GM21717 (cell line): ENCODE results near the gene OBI1.
A peak's percentile ranks its signal among the peaks of the same experiment; 100 is the strongest.

Experiments used
- ATAC-seq: cut with Tn5 transposase; IDR thresholded peaks from one replicate; pipeline ENCODE4 v1.9.1; 2021; ENCODE audit warnings: mild to moderate bottlenecking, moderate library complexity; ENCODE audit not compliant: unreplicated experiment

The OBI1 gene, protein sequence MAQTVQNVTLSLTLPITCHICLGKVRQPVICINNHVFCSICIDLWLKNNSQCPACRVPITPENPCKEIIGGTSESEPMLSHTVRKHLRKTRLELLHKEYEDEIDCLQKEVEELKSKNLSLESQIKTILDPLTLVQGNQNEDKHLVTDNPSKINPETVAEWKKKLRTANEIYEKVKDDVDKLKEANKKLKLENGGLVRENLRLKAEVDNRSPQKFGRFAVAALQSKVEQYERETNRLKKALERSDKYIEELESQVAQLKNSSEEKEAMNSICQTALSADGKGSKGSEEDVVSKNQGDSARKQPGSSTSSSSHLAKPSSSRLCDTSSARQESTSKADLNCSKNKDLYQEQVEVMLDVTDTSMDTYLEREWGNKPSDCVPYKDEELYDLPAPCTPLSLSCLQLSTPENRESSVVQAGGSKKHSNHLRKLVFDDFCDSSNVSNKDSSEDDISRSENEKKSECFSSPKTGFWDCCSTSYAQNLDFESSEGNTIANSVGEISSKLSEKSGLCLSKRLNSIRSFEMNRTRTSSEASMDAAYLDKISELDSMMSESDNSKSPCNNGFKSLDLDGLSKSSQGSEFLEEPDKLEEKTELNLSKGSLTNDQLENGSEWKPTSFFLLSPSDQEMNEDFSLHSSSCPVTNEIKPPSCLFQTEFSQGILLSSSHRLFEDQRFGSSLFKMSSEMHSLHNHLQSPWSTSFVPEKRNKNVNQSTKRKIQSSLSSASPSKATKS

DNA sequence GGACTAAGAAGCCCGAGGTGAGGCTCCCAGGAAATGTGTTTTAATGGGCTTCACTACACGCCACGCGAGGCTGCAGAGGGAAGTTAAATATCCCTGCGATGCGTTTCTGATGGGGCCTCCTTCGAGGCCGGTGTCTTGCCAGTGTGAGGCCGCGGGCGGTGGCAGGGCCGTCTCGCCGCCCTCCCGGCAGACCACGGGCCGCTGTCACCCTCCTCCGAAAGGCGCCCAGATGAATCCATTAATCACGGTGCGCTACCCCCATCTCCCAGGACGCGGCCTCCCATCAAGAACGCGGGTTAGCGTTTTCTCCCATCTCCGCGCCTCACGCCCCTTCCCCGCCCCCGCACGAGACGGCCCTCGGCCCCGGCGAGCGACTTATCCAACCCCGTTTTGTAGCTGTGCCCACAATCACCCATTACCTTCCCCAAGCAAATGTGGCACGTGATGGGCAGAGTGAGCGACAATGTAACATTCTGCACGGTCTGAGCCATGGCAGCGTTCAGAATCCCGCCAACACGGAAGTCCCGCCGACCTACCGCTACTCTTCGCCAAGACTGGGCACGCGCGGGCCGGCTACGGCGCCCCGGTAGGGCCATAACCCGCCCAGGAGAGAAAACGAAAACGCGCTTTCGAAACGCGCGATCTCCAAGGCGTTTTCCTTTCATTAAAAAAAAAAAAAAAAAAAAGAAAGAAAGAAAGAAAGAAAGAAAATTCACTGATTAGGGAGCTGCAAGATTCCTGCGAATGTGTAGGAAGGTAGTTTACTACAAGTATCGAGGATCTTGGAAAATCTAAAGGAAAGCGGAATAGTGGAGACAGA is at the start of gene OBI1:
OBI1 (minus strand) TSS at position 526 of the 820 bp plus-strand sequence; CDS start at position 491, 35 bp downstream.
- ATAC-seq: peak; percentile 85

DNA sequence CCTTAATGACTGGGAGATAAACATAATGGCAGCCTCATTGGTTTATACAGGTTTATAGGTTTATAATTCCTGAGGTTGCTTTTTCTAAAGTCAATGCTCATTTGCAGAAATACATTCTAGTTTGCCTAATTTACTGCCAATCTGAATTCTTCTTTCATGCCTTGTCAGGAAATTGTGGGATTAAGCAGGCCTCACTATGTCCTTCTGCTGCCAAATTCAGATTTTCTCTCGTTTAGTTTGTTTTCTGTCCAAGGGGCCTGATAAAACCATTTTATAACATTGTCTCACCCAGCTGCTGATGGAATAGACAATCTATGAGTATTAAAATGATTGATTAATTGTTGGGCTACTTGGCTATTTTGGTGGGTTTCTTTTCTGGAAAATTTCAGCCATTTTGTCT is 42.4 kb upstream of the OBI1 start:
- no peak for ATAC-seq

DNA sequence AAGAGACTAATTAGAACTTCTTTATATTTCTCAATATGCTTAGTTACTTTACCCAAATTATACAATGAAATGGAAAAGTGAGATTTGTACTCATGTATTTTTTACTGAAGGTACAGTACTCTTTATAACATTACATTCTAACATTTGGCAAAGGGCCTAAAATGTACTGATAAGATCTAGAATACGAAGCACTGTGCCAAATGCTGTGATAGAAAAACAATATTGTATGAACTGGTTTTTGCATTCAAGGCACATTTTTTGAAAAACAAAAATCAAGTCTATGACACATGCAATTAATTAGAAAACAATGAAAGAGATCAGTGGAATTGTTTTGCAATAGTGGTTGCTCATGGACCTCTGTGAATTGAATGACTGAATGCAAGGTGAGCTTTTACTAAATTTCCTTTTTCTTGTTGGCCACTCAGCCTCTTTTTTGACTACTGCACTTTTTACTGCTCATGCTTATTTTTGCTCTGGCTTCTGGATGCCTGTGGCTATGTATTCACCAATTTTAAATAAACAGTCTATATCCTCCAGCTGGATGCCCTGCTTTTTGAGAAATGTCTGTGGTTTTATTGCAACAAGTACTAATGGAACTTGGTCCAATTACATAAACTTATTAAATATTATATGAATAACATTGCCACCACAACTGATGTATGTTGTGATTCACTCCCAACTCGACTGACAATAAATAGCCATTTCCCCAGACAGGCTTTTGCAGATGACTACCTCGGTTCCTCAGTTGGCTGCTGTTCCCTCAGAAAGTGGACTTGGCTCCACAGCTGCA is 41.4 kb upstream of the OBI1 start:
- ATAC-seq: no peak

DNA sequence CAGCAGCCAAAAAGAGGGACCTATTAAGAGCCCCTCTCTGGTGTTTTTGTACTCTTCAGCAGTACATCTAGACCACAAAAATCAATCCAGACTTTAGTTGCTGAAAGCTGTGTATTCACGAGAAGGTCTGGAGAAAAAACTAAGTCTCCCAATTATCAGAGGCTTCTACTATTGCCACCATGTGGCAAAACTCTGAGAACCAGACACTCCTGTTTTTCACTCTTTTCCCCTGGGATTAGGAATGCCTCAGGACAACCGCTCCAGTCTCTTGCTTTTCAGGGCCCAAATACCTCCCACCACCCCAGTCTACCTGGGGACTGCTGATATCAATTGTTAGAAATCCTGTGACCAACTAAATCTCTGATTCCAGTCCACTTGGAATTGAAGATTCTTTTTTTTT is 30.1 kb upstream of the OBI1 start:
- ATAC-seq: no peak

DNA sequence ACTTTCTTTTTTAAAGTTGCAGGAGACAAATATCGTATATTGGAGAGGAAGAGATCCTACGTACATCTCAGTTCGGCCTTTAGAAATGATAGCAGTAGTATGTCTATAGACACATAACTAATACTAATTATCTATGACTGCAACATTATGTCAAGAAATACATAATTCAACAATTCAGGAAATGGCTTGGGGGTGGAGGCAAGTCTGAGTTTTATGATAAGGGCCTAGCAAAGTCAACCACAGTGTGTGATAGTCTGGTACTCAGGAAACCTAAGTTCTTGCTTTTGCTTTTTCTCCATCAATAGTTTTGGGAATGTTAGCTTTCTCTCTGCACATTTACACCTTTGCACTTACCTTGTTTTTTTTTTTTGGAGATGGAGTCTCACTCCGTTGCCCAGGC is 27.5 kb upstream of the OBI1 start:
- ATAC-seq: no peak

DNA sequence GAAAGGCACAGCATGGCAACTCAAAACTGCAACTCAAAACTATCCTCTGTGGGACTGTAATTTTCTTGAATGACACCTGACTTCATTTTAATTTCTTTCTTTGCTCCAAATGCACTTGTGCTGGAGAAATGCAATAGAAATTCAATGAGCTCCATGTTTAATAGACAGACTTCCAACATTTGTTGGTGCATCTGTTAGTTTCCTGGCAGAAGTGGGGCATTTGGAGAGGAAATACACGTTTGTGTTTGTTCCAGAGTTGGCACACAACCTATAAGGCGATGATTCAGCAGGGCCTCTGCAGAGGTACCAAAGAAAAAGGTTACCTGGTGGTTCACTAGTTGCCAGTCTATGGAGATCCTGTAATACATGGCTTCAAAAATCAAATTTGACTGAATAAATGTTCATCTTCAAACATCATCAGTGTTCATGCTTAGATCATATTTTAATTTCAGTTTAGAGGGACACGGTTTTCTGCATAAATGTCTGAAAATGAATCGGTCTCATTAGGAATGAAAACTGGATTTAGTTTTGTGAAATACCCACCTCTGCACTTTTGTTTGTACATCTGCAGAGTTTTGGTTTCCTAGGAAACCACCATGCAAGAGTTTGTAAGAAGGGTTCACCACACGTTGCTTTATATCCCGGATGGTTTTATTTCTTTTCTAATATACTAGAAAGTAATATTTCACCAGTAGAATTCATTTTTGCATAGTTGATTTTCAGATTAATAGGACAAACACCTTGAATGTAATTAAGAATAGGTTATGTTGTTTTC is 21.8 kb upstream of the OBI1 start:
- ATAC-seq: no peak

DNA sequence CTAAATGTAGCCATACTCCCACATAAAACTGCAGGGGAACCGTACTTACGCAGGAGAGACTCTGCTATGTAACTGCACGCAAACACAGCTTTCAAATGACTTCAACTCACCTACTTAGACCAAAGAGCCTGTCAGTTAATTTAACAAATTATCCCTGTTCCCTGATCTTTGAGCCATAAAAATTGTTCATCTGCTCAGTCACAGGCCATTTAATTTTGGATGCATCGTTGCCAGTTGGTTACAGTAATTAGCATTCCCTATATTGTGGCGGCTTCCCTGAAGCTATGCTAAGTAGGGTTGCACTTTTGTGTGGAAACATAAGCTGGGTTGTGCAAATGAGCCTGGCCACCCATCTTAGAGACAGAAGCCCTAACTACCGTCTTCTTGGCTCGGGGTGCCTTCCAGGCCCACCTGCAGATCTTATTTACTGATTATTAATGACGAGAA is 21.2 kb upstream of the OBI1 start:
- no peak for ATAC-seq

DNA sequence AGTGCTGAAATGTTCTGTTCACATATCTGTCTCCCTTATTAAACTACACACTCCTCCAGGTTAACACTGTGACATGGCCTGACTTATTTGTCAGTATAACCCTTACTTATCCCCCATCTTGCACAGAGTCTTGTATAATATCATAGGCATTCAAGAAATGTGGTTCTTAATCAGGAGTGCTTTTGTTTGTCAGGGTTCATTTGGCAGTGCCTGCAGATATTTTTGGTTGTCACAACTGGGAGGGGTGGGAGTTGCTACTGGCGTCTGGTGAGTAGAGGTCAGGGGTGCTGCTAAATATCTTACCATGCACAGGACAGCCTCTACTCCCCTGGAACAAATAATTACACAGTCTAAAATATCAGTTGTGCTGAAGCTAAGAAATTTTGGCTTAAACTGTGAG is 20.4 kb upstream of the OBI1 start:
- no peak for ATAC-seq

DNA sequence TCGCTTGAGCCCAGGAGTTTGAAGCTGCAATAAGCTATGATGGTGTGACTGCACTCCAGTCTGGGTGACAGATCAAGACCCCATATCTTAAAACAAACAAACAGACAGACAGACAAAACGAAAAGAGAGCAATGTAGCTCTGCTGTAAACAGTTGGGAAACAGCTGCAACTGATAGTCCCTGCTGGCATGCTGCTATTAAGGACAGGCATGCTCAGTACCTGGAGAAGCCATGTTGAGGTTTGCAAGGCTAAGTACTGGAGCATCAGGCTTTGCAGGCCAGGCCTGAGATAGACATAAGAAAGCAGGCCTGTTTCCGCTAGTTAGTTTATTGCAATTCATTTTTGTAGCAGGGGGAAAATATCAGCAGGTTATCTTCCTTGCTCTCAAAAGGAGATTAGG is 16.2 kb upstream of the OBI1 start:
- ATAC-seq: no peak

DNA sequence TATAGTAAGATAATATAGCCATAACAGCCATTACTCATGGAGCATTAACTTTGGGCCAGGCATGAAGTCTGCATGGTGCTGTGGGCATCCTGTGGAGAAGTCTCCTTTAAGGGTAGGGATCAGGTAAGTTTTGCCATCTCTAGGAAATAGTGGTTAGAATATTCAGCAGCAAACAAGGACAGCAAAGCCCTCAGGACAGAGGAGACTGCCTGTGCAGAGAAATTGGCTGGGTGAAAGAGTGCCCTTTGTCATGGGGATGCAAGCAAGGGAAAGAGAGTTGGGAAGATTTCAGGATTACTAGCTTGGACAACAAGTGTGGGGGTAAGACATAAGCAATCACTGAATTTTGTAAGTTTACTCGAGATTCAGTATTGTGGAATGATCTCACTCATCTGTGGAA is 15.7 kb upstream of the OBI1 start:
- ATAC-seq: no peak

DNA sequence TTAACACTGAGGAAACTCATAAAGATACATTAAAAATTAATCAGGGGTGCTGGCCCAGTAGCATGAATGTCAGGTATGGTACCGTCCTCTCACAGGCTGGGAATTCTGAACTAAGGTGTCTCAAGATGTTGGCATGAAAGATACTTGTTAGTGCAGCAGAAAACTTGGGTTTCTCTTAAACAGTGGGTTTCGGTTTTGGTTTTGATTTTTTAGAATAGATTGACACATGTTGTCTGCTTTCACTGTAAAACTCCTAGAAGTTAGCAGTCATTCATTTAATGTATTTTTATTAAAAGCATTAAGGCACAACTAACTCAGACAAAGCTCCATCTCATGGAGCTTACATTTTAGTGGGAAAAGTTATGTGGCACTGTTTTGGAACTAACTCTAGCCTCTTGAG is 3.5 kb upstream of the OBI1 start:
- no peak for ATAC-seq

DNA sequence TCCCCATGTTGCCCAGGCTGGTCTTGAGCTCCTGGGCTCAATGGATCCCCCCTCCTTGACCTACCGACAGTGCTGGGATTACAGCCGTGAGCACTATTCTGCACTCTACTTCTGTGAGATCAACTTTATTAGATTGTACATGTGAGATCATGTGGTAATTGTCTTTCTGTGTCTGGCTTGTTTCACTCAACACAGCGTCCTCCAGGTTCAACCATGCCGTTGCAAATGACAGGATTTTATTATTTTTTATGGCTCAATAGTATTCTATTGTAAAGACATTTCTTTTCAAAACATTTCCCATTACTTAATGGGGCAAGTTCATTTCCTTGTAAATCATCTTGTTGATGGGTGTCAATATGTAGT is 1.5 kb upstream of the OBI1 start:
- ATAC-seq: no peak

DNA sequence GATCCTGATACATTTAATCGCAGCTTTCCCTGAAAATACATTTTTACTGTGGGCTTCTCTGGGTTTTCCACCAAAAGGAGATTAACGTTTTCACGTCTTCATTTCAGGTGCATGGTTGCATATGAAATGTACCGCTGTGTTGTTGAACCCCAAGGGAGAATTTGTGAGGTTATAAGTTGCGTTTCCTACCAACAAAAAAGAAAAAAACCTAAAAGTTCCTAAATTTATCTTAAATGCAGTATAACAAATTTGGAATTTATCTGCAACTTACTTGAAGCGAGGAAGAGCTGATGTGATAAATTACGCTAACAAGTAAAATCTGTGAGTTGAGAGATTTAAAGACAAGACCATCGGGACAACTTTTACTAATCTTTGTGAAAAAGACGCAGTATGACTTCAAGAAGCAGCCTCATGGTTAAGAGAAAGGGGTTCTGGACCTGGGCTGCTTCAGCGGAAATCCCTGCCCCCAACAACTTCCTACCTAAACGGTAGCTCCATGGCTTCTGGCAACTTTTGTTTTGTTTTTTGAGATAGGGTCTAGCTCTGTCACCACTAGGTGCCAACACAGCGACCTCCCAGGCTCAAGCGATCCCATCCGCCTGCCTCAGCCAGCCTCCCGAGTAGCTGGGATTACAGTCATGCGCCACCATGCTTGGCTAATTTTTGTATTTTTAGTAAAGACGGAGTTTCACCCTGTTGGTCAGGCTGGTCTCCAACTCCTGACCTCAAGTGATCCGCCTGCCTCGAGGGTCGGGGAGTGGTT is 958 bp upstream of the OBI1 start:
- ATAC-seq: no peak

DNA sequence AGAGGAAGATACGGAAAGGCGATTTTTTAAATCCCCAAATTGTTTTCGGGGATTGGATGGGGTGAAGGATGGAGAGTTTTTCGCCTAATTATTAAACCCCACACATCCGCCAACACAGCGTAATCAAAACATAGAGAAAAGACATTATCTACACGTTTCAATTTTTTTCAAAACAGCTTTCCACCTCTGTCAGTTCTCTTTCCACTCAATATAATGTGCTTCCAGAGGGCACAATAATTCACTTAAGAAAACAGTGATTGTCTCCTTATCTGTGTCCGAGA is 435 bp upstream of the OBI1 start:
- no peak for ATAC-seq

DNA sequence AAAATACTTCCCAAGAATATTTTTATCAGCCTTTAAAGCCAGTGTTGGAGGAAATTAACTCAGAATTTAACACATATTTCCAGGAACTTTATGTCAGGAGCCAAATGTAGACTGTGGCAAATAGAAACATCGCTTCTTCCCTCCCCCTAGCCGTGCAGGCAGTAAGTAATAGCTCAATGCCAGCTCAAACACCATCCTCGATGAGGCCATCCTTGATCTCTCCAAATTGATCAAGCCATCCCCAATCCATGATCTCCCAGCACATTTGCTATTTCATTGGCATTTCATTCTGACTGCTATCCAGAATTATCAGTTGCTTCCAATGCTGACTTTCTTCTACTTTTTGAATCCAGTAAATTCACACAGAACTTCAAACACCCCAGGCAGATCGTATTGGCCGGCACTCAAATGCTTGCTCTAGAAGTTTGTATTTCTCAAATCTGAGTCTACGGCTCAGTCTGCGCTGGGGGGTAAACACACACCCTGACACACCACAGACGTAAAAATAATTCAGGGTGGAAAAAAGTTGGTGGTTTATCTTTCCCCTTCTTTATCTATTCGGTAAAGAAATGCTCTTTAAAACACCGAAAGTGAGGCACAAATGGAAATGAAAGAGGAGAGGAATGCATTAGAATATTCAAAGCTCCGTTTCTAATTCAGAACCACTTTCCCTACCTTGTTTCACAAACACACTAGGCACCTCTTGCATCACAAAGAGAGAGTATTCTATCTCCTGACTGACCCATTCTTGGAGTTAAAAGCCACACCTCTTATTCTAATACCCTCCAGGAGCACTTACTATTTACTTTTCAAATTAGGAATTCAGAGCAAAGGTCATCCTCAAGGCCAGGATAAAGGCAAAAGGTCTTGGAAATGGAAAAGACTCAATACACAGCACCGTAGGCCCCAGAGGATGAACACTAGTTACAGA is 991 bp downstream of the OBI1 start:
- ATAC-seq: peak; percentile 44

DNA sequence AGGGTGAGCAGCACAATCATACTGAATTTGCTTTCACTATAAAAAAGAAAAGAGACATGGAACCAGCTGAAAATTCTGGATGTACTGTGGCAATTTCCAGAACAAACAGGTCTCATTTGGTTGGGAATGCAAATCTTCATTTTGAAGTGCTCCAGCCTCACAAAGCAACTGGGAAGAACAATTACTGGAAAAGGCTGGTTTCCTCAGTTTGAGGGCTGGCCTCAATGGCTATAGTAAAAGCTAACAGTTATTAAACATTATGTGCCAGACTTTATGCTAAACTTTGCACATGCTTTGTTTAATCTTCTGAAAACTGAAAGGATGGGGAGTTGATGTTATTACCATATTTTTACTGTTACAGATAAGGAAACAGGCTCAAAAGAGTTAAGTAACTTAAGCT is 3.0 kb downstream of the OBI1 start:
- ATAC-seq: no peak

DNA sequence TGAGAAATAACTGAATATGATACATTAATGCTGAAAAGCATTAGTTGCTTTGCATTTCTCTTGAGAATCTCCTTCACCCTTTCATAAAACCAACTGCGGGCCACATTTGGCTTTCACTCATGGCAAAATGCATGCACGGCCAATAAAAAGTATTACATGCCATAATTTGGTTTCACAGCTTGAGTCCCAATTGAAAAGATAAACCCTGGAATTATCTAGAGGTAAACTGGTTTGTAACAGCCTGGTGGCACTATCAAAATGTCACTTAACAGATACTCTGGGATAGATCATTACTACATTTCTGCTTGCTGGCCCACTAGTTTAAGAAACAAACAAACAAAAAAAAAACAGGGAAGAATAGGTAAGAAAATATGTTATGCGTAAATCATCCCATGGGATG is 3.9 kb downstream of the OBI1 start:
- ATAC-seq: no peak

DNA sequence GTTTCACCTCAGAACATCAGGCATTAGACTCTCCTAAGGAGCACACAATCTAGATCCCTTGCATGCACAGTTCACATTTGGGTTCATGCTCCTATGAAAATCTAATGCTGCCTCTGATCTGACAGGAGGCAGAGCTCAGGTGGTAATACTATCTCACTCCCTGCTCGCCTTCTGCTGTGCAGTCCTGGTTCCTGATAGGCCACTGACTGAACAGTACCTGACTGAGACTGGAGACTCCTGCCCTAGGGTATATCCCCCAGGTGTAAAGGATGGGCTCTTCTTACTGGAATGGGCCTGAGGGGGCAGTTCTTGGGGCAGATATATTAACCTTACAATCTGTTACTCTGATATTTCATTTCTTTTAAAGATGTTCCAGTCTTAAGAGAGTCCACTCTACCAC is 6.3 kb downstream of the OBI1 start:
- ATAC-seq: no peak

DNA sequence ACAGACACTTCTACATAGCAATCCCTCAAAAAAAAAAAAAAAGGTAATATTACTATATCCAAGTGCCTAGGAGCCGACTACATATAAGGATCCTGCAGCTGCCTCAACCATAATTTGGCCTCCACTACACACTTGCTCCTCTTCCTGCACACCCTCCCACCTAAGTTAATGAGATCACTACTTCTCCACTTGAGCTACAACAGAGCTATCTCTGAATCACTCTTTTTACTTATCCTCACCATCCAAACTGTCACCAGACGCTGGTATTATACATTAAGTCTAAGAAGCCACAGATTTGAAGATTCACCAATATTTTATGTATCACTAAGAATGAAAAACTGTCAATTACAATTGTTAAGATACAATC is 8.3 kb downstream of the OBI1 start:
- ATAC-seq: no peak
